ENCODE measurements around the gene PDCD4.

Gene PDCD4

GRCh38 chr10:110918269-110918642 is 46.5 kb downstream of the PDCD4 start:
- DNase-seq (ENCODE audit: extremely low read depth in 1 of 2, low read depth in 1 of 2): peak; percentile 64 to 76

GRCh38 chr10:110918643-110919348 is 47.1 kb downstream of the PDCD4 start, which contains the start of gene BBIP1:
Gene BBIP1, minus strand, starts transcription at chr10:110919180. Its CDS starts 1,023 bp downstream, at chr10:110918157.
- DNase-seq (ENCODE audit: extremely low read depth in 1 of 2, low read depth in 1 of 2): no peak

- DNase-seq (ENCODE audit: extremely low read depth in 1 of 2, low read depth in 1 of 2): peak; percentile 93 to 98
Measured at GRCh38 chr10:110919349-110919931, 47.7 kb downstream of the PDCD4 start, which contains the start of gene SHOC2. Gene SHOC2, plus strand, starts transcription at chr10:110919604. Its CDS starts 44,755 bp downstream, at chr10:110964359.

GRCh38 chr10:110919971-110920881 is 48.5 kb downstream of the PDCD4 start:
- DNase-seq (ENCODE audit: extremely low read depth in 1 of 2, low read depth in 1 of 2): peak in 1 of 2 donors; percentile 8

- DNase-seq (ENCODE audit: extremely low read depth in 1 of 2, low read depth in 1 of 2): no peak
Measured at GRCh38 chr10:110923856-110924493, 52.2 kb downstream of the PDCD4 start.

- DNase-seq (ENCODE audit: extremely low read depth in 1 of 2, low read depth in 1 of 2): no peak
Measured at GRCh38 chr10:110927461-110927860, 55.7 kb downstream of the PDCD4 start.

- no peak for DNase-seq (ENCODE audit: extremely low read depth in 1 of 2, low read depth in 1 of 2)
Measured at GRCh38 chr10:110931769-110932381, 60.1 kb downstream of the PDCD4 start.

GRCh38 chr10:110932505-110933180 is 60.9 kb downstream of the PDCD4 start:
- no peak for DNase-seq (ENCODE audit: extremely low read depth in 1 of 2, low read depth in 1 of 2)

GRCh38 chr10:110936757-110937156 is 65.0 kb downstream of the PDCD4 start:
- no peak for DNase-seq (ENCODE audit: extremely low read depth in 1 of 2, low read depth in 1 of 2)

- DNase-seq (ENCODE audit: extremely low read depth in 1 of 2, low read depth in 1 of 2): no peak
Measured at GRCh38 chr10:110939419-110939818, 67.7 kb downstream of the PDCD4 start.

GRCh38 chr10:110944792-110945396 is 73.2 kb downstream of the PDCD4 start:
- DNase-seq (ENCODE audit: extremely low read depth in 1 of 2, low read depth in 1 of 2): no peak

GRCh38 chr10:110946496-110946895 is 74.8 kb downstream of the PDCD4 start:
- DNase-seq (ENCODE audit: extremely low read depth in 1 of 2, low read depth in 1 of 2): no peak

- no peak for DNase-seq (ENCODE audit: extremely low read depth in 1 of 2, low read depth in 1 of 2)
Measured at GRCh38 chr10:110947061-110947595, 75.4 kb downstream of the PDCD4 start.

Data from activated CD8-positive, alpha-beta memory T cell treated with anti-CD3 and anti-CD28 coated beads for 1 hour (primary cell).